ENCODE results near the gene PHLDA2.

- TF ChIP-seq, protein P1, sequence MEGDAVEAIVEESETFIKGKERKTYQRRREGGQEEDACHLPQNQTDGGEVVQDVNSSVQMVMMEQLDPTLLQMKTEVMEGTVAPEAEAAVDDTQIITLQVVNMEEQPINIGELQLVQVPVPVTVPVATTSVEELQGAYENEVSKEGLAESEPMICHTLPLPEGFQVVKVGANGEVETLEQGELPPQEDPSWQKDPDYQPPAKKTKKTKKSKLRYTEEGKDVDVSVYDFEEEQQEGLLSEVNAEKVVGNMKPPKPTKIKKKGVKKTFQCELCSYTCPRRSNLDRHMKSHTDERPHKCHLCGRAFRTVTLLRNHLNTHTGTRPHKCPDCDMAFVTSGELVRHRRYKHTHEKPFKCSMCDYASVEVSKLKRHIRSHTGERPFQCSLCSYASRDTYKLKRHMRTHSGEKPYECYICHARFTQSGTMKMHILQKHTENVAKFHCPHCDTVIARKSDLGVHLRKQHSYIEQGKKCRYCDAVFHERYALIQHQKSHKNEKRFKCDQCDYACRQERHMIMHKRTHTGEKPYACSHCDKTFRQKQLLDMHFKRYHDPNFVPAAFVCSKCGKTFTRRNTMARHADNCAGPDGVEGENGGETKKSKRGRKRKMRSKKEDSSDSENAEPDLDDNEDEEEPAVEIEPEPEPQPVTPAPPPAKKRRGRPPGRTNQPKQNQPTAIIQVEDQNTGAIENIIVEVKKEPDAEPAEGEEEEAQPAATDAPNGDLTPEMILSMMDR (conservative IDR thresholded peaks at IDR 0.05; ENCODE audit: low read depth in 2 of 2) = no peak
- TF ChIP-seq POLR2AphosphoS5 (IDR thresholded peaks at IDR 0.05; ENCODE audit: low read depth) = no peak
- TF ChIP-seq ZNF331 (CRISPR knock-in tag; IDR thresholded peaks at IDR 0.05; ENCODE audit: low read depth) = no peak
- TF ChIP-seq EZH2 (IDR thresholded peaks at IDR 0.05; ENCODE audit: low read depth, unreplicated experiment) = no peak
- TF ChIP-seq, protein P2, sequence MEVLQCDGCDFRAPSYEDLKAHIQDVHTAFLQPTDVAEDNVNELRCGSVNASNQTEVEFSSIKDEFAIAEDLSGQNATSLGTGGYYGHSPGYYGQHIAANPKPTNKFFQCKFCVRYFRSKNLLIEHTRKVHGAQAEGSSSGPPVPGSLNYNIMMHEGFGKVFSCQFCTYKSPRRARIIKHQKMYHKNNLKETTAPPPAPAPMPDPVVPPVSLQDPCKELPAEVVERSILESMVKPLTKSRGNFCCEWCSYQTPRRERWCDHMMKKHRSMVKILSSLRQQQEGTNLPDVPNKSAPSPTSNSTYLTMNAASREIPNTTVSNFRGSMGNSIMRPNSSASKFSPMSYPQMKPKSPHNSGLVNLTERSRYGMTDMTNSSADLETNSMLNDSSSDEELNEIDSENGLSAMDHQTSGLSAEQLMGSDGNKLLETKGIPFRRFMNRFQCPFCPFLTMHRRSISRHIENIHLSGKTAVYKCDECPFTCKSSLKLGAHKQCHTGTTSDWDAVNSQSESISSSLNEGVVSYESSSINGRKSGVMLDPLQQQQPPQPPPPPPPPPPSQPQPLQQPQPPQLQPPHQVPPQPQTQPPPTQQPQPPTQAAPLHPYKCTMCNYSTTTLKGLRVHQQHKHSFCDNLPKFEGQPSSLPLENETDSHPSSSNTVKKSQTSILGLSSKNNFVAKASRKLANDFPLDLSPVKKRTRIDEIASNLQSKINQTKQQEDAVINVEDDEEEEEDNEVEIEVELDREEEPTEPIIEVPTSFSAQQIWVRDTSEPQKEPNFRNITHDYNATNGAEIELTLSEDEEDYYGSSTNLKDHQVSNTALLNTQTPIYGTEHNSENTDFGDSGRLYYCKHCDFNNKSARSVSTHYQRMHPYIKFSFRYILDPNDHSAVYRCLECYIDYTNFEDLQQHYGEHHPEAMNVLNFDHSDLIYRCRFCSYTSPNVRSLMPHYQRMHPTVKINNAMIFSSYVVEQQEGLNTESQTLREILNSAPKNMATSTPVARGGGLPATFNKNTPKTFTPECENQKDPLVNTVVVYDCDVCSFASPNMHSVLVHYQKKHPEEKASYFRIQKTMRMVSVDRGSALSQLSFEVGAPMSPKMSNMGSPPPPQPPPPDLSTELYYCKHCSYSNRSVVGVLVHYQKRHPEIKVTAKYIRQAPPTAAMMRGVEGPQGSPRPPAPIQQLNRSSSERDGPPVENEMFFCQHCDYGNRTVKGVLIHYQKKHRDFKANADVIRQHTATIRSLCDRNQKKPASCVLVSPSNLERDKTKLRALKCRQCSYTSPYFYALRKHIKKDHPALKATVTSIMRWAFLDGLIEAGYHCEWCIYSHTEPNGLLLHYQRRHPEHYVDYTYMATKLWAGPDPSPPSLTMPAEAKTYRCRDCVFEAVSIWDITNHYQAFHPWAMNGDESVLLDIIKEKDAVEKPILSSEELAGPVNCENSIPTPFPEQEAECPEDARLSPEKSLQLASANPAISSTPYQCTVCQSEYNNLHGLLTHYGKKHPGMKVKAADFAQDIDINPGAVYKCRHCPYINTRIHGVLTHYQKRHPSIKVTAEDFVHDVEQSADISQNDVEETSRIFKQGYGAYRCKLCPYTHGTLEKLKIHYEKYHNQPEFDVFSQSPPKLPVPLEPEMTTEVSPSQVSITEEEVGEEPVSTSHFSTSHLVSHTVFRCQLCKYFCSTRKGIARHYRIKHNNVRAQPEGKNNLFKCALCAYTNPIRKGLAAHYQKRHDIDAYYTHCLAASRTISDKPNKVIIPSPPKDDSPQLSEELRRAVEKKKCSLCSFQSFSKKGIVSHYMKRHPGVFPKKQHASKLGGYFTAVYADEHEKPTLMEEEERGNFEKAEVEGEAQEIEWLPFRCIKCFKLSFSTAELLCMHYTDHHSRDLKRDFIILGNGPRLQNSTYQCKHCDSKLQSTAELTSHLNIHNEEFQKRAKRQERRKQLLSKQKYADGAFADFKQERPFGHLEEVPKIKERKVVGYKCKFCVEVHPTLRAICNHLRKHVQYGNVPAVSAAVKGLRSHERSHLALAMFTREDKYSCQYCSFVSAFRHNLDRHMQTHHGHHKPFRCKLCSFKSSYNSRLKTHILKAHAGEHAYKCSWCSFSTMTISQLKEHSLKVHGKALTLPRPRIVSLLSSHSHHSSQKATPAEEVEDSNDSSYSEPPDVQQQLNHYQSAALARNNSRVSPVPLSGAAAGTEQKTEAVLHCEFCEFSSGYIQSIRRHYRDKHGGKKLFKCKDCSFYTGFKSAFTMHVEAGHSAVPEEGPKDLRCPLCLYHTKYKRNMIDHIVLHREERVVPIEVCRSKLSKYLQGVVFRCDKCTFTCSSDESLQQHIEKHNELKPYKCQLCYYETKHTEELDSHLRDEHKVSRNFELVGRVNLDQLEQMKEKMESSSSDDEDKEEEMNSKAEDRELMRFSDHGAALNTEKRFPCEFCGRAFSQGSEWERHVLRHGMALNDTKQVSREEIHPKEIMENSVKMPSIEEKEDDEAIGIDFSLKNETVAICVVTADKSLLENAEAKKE (CRISPR knock-in tag; IDR thresholded peaks at IDR 0.05) = no peak
- TF ChIP-seq, protein P3, sequence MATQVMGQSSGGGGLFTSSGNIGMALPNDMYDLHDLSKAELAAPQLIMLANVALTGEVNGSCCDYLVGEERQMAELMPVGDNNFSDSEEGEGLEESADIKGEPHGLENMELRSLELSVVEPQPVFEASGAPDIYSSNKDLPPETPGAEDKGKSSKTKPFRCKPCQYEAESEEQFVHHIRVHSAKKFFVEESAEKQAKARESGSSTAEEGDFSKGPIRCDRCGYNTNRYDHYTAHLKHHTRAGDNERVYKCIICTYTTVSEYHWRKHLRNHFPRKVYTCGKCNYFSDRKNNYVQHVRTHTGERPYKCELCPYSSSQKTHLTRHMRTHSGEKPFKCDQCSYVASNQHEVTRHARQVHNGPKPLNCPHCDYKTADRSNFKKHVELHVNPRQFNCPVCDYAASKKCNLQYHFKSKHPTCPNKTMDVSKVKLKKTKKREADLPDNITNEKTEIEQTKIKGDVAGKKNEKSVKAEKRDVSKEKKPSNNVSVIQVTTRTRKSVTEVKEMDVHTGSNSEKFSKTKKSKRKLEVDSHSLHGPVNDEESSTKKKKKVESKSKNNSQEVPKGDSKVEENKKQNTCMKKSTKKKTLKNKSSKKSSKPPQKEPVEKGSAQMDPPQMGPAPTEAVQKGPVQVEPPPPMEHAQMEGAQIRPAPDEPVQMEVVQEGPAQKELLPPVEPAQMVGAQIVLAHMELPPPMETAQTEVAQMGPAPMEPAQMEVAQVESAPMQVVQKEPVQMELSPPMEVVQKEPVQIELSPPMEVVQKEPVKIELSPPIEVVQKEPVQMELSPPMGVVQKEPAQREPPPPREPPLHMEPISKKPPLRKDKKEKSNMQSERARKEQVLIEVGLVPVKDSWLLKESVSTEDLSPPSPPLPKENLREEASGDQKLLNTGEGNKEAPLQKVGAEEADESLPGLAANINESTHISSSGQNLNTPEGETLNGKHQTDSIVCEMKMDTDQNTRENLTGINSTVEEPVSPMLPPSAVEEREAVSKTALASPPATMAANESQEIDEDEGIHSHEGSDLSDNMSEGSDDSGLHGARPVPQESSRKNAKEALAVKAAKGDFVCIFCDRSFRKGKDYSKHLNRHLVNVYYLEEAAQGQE (IDR thresholded peaks at IDR 0.05; ENCODE audit: unreplicated experiment) = no peak
- TF ChIP-seq ETS1 (IDR thresholded peaks at IDR 0.05) = no peak
- no peak for TF ChIP-seq EZH2phosphoT487 (IDR thresholded peaks at IDR 0.05; ENCODE audit: unreplicated experiment)
- no peak for TF ChIP-seq CREB1 (CRISPR knock-in tag; IDR thresholded peaks at IDR 0.05; ENCODE audit: low read depth)
- no peak for TF ChIP-seq ZNF114 (CRISPR knock-in tag; IDR thresholded peaks at IDR 0.05)
- TF ChIP-seq STAT1 (IDR thresholded peaks at IDR 0.05; ENCODE audit: unreplicated experiment) = no peak
- TF ChIP-seq JUNB (IDR thresholded peaks at IDR 0.05; ENCODE audit: unreplicated experiment) = no peak
These were observed 16.7 kb downstream of the PHLDA2 start for GRCh38 chr11:2912498-2912897.
